ENCODE results near the gene WDFY3.

The WDFY3 gene

DNA sequence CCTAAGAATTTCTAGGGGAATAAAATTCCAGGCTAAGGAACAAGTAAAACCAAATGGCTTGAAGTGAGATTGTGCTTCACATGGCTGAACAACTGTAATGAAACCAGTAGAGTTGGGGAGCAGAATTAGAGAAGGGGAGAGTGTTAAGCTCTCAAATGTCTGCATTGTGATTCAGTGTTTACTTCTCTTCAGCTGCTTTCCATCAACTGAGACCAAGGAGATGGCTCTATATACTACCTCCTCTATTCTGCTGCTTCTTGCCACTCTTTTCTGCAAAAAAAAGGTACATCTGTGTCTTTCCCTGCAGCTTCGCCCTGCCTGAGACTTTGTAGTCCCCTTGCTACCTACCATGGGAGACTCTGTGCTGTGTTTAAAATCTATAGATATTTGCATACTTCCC, 73.5 kb downstream of the WDFY3 start:
- H4K20me1 ChIP-seq (ENCODE audit: insufficient read depth, low read length, poor library complexity, severe bottlenecking): no peaks in the 10 kb centered on the region

DNA sequence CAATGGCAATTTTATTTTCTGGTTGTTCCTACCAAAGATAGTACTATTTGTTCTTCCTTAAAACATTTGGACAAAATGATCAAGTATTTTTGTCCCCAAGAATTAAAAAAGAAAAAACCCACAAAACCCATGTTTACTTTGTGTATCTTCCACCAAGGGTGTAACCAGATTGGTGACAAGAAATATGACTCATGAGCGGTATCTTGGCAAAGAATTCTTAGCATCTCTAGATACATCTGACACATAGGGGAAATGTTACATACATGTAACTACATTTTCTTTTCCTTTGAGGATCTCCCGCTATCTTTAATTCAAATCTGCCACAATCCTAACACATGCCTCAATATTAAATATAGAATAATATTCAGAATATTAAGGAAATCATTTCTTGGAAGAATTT, 78.7 kb downstream of the WDFY3 start:
- Histone ChIP-seq H2AFZ (ENCODE audit: low read length) (no peak overlapping the region), H3K36me3 (ENCODE audit: insufficient read depth, low read length) (no peaks in the 10 kb centered on the region), H3K4me1 (ENCODE audit: insufficient read depth, low read length, poor library complexity, severe bottlenecking) (no peaks in the 10 kb centered on the region), H3K4me2 (ENCODE audit: low read depth, low read length, poor library complexity, severe bottlenecking) (no peak overlapping the region), H3K4me3 (ENCODE audit: low read length, poor library complexity, severe bottlenecking) (no peak overlapping the region), H3K9ac (ENCODE audit: low read depth, low read length, poor library complexity, severe bottlenecking) (no peak overlapping the region), H3K9me3 (ENCODE audit: insufficient read depth, low read depth, low read length) (no peaks in the 10 kb centered on the region), H4K20me1 (ENCODE audit: insufficient read depth, low read length, poor library complexity, severe bottlenecking) (no peaks in the 10 kb centered on the region), H3K79me2 (ENCODE audit: insufficient read depth, low read length) (no peaks in the 10 kb centered on the region), H3K9me2 (replicated peaks; ENCODE audit: low read depth, low read length) (no peaks in the 10 kb centered on the region), H3K27me3 (ENCODE audit: insufficient read depth, low read length, poor library complexity, severe bottlenecking) (no peaks in the 10 kb centered on the region), H3F3A (ENCODE audit: low read depth) (no peaks in the 10 kb centered on the region)
- no peak for TF ChIP-seq EZH2phosphoT487 (IDR thresholded peaks at IDR 0.05; ENCODE audit: borderline replicate concordance)

More for the DNA sequence above, 73.5 kb downstream of the WDFY3 start:
- Histone ChIP-seq H3K9me3 (ENCODE audit: insufficient read depth, low read depth, low read length) (no peaks in the 10 kb centered on the region), H3K4me3 (ENCODE audit: low read length, poor library complexity, severe bottlenecking) (no peak overlapping the region), H3K36me3 (ENCODE audit: insufficient read depth, low read length) (no peaks in the 10 kb centered on the region), H3K27me3 (ENCODE audit: insufficient read depth, low read length, poor library complexity, severe bottlenecking) (no peaks in the 10 kb centered on the region), H3K9ac (ENCODE audit: low read depth, low read length, poor library complexity, severe bottlenecking) (no peak overlapping the region), H3K4me2 (ENCODE audit: low read depth, low read length, poor library complexity, severe bottlenecking) (no peak overlapping the region), H3K79me2 (ENCODE audit: insufficient read depth, low read length) (no peaks in the 10 kb centered on the region), H3K9me2 (replicated peaks; ENCODE audit: low read depth, low read length) (no peaks in the 10 kb centered on the region), H2AFZ (ENCODE audit: low read length) (no peak overlapping the region), H3F3A (ENCODE audit: low read depth) (no peaks in the 10 kb centered on the region), H3K4me1 (ENCODE audit: insufficient read depth, low read length, poor library complexity, severe bottlenecking) (no peaks in the 10 kb centered on the region)
- TF ChIP-seq EZH2phosphoT487 (IDR thresholded peaks at IDR 0.05; ENCODE audit: borderline replicate concordance): no peak
- TF ChIP-seq, protein P1, sequence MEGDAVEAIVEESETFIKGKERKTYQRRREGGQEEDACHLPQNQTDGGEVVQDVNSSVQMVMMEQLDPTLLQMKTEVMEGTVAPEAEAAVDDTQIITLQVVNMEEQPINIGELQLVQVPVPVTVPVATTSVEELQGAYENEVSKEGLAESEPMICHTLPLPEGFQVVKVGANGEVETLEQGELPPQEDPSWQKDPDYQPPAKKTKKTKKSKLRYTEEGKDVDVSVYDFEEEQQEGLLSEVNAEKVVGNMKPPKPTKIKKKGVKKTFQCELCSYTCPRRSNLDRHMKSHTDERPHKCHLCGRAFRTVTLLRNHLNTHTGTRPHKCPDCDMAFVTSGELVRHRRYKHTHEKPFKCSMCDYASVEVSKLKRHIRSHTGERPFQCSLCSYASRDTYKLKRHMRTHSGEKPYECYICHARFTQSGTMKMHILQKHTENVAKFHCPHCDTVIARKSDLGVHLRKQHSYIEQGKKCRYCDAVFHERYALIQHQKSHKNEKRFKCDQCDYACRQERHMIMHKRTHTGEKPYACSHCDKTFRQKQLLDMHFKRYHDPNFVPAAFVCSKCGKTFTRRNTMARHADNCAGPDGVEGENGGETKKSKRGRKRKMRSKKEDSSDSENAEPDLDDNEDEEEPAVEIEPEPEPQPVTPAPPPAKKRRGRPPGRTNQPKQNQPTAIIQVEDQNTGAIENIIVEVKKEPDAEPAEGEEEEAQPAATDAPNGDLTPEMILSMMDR (conservative IDR thresholded peaks at IDR 0.05; ENCODE audit: low read length): no peak

DNA sequence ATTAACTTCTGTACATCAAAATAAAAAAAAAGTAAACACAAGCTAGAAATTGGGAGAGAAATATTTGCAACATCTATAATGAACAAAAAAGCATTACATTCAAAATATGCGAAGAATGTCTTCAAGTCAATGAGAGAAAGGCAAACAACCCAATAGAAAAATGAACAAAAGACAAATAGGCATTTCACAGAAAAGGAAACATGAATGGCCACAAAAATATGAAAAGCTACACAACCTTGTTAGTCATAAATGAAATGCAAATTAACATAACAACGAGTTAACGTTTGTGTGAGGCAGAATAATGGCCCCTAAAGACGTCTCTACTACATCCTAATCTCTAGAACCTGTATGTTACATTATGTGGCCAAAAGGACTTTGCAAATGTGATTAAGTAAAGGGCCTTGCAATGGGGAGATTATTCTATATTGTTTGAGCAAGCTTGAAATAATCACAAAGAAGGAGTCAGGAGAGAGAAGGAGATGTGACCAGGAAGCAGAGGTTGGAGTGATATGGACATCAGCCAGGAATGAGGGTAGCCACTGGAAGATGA, 86.8 kb downstream of the WDFY3 start:
- Histone ChIP-seq H3K4me2 (ENCODE audit: low read depth, low read length, poor library complexity, severe bottlenecking) (no peak overlapping the region), H3K9me3 (ENCODE audit: insufficient read depth, low read depth, low read length) (no peaks in the 10 kb centered on the region), H4K20me1 (ENCODE audit: insufficient read depth, low read length, poor library complexity, severe bottlenecking) (no peaks in the 10 kb centered on the region)

More for the DNA sequence above, 86.8 kb downstream of the WDFY3 start:
- Histone ChIP-seq H3K4me3 (ENCODE audit: low read length, poor library complexity, severe bottlenecking) (no peak overlapping the region), H3K36me3 (ENCODE audit: insufficient read depth, low read length) (no peaks in the 10 kb centered on the region), H3K9me2 (replicated peaks; ENCODE audit: low read depth, low read length) (no peaks in the 10 kb centered on the region), H3F3A (ENCODE audit: low read depth) (no peaks in the 10 kb centered on the region), H3K79me2 (ENCODE audit: insufficient read depth, low read length) (no peaks in the 10 kb centered on the region), H3K27me3 (ENCODE audit: insufficient read depth, low read length, poor library complexity, severe bottlenecking) (no peaks in the 10 kb centered on the region), H3K9ac (ENCODE audit: low read depth, low read length, poor library complexity, severe bottlenecking) (no peak overlapping the region), H2AFZ (ENCODE audit: low read length) (no peak overlapping the region), H3K4me1 (ENCODE audit: insufficient read depth, low read length, poor library complexity, severe bottlenecking) (no peaks in the 10 kb centered on the region)
- TF ChIP-seq, protein P1 (conservative IDR thresholded peaks at IDR 0.05; ENCODE audit: low read length): no peak
- TF ChIP-seq EZH2phosphoT487 (IDR thresholded peaks at IDR 0.05; ENCODE audit: borderline replicate concordance): no peak
